NCI-H1417 (cell line): ENCODE measurements around the gene PRKG1.

Experiments used
- DNase-seq, 3 experiments: peaks; one replicate each; lab custom pipeline; 2025; lab: John Stamatoyannopoulos, UW

PRKG1 gene

GRCh38 chr10:52314822-52315552, 1240.7 kb downstream of the PRKG1 start:
- no peak for DNase-seq

- DNase-seq, result no peak
Observed at GRCh38 chr10:52316001-52316400, 1241.7 kb downstream of the PRKG1 start.

GRCh38 chr10:52316500-52316899, 1242.2 kb downstream of the PRKG1 start:
- no peak for DNase-seq

GRCh38 chr10:52318136-52318701, 1243.9 kb downstream of the PRKG1 start:
- no peak for DNase-seq

- DNase-seq, result no peak
Observed at GRCh38 chr10:52318822-52319464, 1244.7 kb downstream of the PRKG1 start.

GRCh38 chr10:52319926-52320325, 1245.6 kb downstream of the PRKG1 start:
- no peak for DNase-seq

- no peak for DNase-seq
Observed at GRCh38 chr10:52322323-52322722, 1248.0 kb downstream of the PRKG1 start.

- no peak for DNase-seq
Observed at GRCh38 chr10:52322936-52323335, 1248.6 kb downstream of the PRKG1 start.

- no peak for DNase-seq
Observed at GRCh38 chr10:52326382-52326781, 1252.1 kb downstream of the PRKG1 start.

GRCh38 chr10:52331638-52332364, 1257.5 kb downstream of the PRKG1 start:
- DNase-seq, result no peak

- no peak for DNase-seq
Observed at GRCh38 chr10:52332815-52333214, 1258.5 kb downstream of the PRKG1 start.

GRCh38 chr10:52334595-52334994, 1260.3 kb downstream of the PRKG1 start:
- DNase-seq, result no peak

- DNase-seq, result no peak
Observed at GRCh38 chr10:52335665-52336064, 1261.4 kb downstream of the PRKG1 start.

- no peak for DNase-seq
Observed at GRCh38 chr10:52337225-52337624, 1262.9 kb downstream of the PRKG1 start.

- DNase-seq, result no peak
Observed at GRCh38 chr10:52343439-52343838, 1269.2 kb downstream of the PRKG1 start.

- no peak for DNase-seq
Observed at GRCh38 chr10:52346394-52347326, 1272.4 kb downstream of the PRKG1 start.

GRCh38 chr10:52347327-52347667, 1273.0 kb downstream of the PRKG1 start:
- DNase-seq, result no peak
